ENCODE measurements around the gene RHOB. TPM values are rescaled to one million over a fixed set of nuclear protein-coding genes. Genes with fewer than 3 reads are reported as not detected.
"Not testable (repeated sequence)": the region's sequence is repeated elsewhere in the genome, so short reads cannot be mapped to it uniquely, and the experiment has no call there.

RHOB gene
- total RNA-seq, 2 experiments from 2014 or later, result 25.9 to 26.6 TPM

DNA sequence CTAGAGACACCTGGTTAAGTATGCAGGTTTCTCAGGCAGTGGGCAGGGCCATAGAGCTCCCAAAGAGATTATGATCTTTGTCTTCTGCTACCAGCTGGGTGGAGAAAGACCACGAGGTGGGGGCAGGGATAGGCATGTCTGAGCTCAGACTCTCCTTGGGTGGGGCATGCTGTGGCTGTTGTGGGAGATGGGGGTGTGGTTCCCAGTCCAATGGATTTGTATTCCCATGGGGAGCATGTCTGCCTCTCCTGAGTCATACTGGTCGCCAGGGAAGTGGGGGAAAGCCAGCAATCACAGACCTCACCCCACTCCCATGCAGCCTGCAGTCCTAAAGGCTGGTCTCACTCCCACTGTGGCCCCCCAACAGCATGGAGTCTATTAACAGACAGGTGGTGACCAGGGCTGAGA lies 31.4 kb upstream of the RHOB start:
- Histone ChIP-seq H3K27me3 (ENCODE audit: control insufficient read depth in 1 of 2, insufficient read depth in 2 of 2, low read length in 2 of 2) (peaks cover 0 to 2% of the 10 kb centered on the region in 2 experiments), H3K27ac (ENCODE audit: low read depth in 1 of 2, low read length in 2 of 2) (no peak overlapping the region), H3K4me3 (ENCODE audit: low read length) (no peak overlapping the region), H3K9me3 (ENCODE audit: control insufficient read depth in 1 of 2, insufficient read depth in 1 of 2, low read length in 2 of 2) (peaks cover 0 to 3% of the 10 kb centered on the region in 2 experiments), H3K36me3 (ENCODE audit: insufficient read depth, low read length) (no peaks in the 10 kb centered on the region), H3K4me1 (ENCODE audit: insufficient read depth, low read length) (no peaks in the 10 kb centered on the region)
- Mint-ChIP-seq H3K9me3 (no peaks in the 10 kb centered on the region), H3K36me3 (ENCODE audit: low read depth) (no peaks in the 10 kb centered on the region), H3K27ac (no peak overlapping the region), H3K4me3 (no peak overlapping the region), H3K4me1 (ENCODE audit: low read depth) (no peaks in the 10 kb centered on the region), H3K27me3 (peaks cover 9% of the 10 kb centered on the region)
- no peak for ATAC-seq (ENCODE audit: poor library complexity)
- ChIA-PET POLR2A (no interaction called here), CTCF (no interaction called here)
- intact Hi-C loops (cut with DNase I, micrococcal nuclease), result no loop called here
- no peak for DNase-seq
- TF ChIP-seq, protein P1, sequence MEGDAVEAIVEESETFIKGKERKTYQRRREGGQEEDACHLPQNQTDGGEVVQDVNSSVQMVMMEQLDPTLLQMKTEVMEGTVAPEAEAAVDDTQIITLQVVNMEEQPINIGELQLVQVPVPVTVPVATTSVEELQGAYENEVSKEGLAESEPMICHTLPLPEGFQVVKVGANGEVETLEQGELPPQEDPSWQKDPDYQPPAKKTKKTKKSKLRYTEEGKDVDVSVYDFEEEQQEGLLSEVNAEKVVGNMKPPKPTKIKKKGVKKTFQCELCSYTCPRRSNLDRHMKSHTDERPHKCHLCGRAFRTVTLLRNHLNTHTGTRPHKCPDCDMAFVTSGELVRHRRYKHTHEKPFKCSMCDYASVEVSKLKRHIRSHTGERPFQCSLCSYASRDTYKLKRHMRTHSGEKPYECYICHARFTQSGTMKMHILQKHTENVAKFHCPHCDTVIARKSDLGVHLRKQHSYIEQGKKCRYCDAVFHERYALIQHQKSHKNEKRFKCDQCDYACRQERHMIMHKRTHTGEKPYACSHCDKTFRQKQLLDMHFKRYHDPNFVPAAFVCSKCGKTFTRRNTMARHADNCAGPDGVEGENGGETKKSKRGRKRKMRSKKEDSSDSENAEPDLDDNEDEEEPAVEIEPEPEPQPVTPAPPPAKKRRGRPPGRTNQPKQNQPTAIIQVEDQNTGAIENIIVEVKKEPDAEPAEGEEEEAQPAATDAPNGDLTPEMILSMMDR (IDR thresholded peaks at IDR 0.05), result no peak

DNA sequence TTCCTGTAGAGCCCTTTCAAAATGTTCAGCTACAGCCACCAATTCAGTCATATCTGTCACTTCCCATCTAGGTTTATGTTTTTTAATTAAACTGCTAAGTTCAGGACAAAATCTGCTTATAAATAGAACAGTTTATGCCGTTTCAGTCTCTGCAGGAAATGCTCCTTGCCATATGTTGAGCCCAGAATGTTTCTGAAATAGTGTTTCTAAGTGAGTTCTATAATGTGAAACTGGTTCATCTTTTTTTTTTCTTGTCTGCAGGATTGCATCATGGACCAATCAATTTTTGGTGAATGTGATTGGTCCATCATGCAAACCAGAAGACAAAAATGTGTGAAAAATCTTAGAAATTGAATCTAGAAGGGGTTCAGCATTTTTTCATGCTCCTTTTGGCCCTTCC lies 30.2 kb upstream of the RHOB start:
- ChIA-PET CTCF (no interaction called here), POLR2A (interaction anchor here (0.7 kb wide), 1 partner anchor 225 kb away, joined by 3 read pairs; no protein-coding TSS in a partner anchor)
- ATAC-seq (ENCODE audit: poor library complexity) (no peak), DNase-seq (no peak)
- Mint-ChIP-seq H3K9me3 (no peaks in the 10 kb centered on the region), H3K27ac (no peak overlapping the region), H3K36me3 (ENCODE audit: low read depth) (no peaks in the 10 kb centered on the region), H3K4me3 (no peak overlapping the region), H3K4me1 (ENCODE audit: low read depth) (no peaks in the 10 kb centered on the region), H3K27me3 (peaks cover 5% of the 10 kb centered on the region)
- Histone ChIP-seq H3K9me3 (ENCODE audit: control insufficient read depth in 1 of 2, insufficient read depth in 1 of 2, low read length in 2 of 2) (peaks cover 0 to 3% of the 10 kb centered on the region in 2 experiments), H3K27me3 (ENCODE audit: control insufficient read depth in 1 of 2, insufficient read depth in 2 of 2, low read length in 2 of 2) (peaks cover 0 to 2% of the 10 kb centered on the region in 2 experiments), H3K36me3 (ENCODE audit: insufficient read depth, low read length) (no peaks in the 10 kb centered on the region), H3K4me1 (ENCODE audit: insufficient read depth, low read length) (no peaks in the 10 kb centered on the region), H3K4me3 (ENCODE audit: low read length) (no peak overlapping the region), H3K27ac (ENCODE audit: low read depth in 1 of 2, low read length in 2 of 2) (no peak overlapping the region)
- TF ChIP-seq, protein P1 (IDR thresholded peaks at IDR 0.05), result no peak
- intact Hi-C loops (cut with DNase I, micrococcal nuclease), result no loop called here

DNA sequence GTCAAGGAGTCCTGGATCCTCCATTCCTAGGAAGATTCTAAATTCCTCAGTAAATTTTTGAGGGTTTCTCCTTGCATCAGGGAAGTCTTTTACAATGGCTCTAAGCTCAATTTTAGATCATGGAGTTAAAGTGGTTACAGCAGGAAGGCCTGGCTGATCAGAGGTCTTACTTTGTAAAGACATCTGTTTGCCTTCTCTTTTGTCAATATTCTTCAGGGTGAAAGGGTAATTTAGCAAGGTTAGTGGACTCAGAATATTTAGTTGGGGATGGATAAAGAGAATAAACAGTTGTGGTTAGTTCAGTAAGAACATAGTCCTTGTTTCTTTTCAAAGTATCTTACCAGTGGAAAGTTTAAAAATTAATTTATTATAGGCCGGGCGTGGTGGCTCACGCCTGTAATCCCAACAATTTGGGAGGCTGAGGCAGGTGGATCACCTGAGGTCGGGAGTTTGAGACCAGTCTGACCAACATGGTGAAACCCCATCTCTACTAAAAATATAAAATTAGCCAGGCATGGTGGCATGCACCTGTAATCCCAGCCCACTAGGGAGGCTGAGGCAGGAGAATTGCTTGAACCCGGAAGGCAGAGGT lies 29.5 kb upstream of the RHOB start:
- H3K27me3 Mint-ChIP-seq; H3K27ac Mint-ChIP-seq; POLR2A ChIA-PET; CTCF ChIA-PET; DNase-seq; H3K4me3 ChIP-seq (ENCODE audit: low read length); H3K9me3 Mint-ChIP-seq; H3K9me3 ChIP-seq (ENCODE audit: control insufficient read depth in 1 of 2, insufficient read depth in 1 of 2, low read length in 2 of 2); intact Hi-C loops (cut with DNase I, micrococcal nuclease); H3K4me3 Mint-ChIP-seq; H3K27me3 ChIP-seq (ENCODE audit: control insufficient read depth in 1 of 2, insufficient read depth in 2 of 2, low read length in 2 of 2); H3K27ac ChIP-seq (ENCODE audit: low read depth in 1 of 2, low read length in 2 of 2); H3K4me1 ChIP-seq (ENCODE audit: insufficient read depth, low read length); ATAC-seq (ENCODE audit: poor library complexity); H3K36me3 Mint-ChIP-seq (ENCODE audit: low read depth); H3K4me1 Mint-ChIP-seq (ENCODE audit: low read depth); H3K36me3 ChIP-seq (ENCODE audit: insufficient read depth, low read length): not testable (repeated sequence)

DNA sequence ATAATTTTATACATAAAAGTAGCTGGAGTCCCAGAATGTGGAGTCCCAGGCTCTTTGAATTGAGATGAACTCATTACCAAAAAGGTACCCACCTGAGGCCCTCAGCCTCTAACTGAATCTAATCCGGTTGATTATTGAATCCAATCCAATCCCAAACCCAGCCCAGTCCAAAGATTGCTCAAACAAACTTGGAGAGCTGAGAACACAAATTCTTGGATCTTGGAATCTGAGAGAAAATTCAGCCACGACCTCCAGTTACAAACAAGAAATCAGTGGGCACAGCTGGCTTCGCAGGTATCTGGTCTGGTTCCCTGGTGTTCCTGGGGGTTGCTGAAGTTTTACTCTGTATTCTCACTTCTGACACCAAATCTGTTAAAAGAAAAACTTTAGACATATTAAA lies 28.4 kb upstream of the RHOB start:
- Histone ChIP-seq H3K27ac (ENCODE audit: low read depth in 1 of 2, low read length in 2 of 2) (no peak overlapping the region), H3K9me3 (ENCODE audit: control insufficient read depth in 1 of 2, insufficient read depth in 1 of 2, low read length in 2 of 2) (peaks cover 0 to 3% of the 10 kb centered on the region in 2 experiments), H3K4me3 (ENCODE audit: low read length) (no peak overlapping the region), H3K27me3 (ENCODE audit: control insufficient read depth in 1 of 2, insufficient read depth in 2 of 2, low read length in 2 of 2) (peaks cover 0 to 2% of the 10 kb centered on the region in 2 experiments), H3K4me1 (ENCODE audit: insufficient read depth, low read length) (no peaks in the 10 kb centered on the region), H3K36me3 (ENCODE audit: insufficient read depth, low read length) (no peaks in the 10 kb centered on the region)
- Mint-ChIP-seq H3K4me3 (no peak overlapping the region), H3K27ac (no peak overlapping the region), H3K9me3 (no peaks in the 10 kb centered on the region), H3K27me3 (peaks cover 5% of the 10 kb centered on the region), H3K4me1 (ENCODE audit: low read depth) (peaks cover 2% of the 10 kb centered on the region), H3K36me3 (ENCODE audit: low read depth) (no peaks in the 10 kb centered on the region)
- DNase-seq (no peak), ATAC-seq (ENCODE audit: poor library complexity) (no peak)
- POLR2A ChIA-PET, result no interaction called here
- CTCF ChIA-PET, result no interaction called here
- TF ChIP-seq, protein P1 (IDR thresholded peaks at IDR 0.05), result no peak
- intact Hi-C loops (cut with DNase I, micrococcal nuclease), result no loop called here
